GM10847 (cell line): ENCODE results near the gene SLC4A1.
A peak's percentile ranks its signal among the peaks of the same experiment; 100 is the strongest.

ENCODE experiments used
- POLR2A ChIP-seq: IDR thresholded peaks from 2 replicates; pipeline ENCODE4 v1.6.1; 2011; ENCODE audit not compliant: insufficient read length; ENCODE audit errors: extremely low read depth

SLC4A1 gene

DNA sequence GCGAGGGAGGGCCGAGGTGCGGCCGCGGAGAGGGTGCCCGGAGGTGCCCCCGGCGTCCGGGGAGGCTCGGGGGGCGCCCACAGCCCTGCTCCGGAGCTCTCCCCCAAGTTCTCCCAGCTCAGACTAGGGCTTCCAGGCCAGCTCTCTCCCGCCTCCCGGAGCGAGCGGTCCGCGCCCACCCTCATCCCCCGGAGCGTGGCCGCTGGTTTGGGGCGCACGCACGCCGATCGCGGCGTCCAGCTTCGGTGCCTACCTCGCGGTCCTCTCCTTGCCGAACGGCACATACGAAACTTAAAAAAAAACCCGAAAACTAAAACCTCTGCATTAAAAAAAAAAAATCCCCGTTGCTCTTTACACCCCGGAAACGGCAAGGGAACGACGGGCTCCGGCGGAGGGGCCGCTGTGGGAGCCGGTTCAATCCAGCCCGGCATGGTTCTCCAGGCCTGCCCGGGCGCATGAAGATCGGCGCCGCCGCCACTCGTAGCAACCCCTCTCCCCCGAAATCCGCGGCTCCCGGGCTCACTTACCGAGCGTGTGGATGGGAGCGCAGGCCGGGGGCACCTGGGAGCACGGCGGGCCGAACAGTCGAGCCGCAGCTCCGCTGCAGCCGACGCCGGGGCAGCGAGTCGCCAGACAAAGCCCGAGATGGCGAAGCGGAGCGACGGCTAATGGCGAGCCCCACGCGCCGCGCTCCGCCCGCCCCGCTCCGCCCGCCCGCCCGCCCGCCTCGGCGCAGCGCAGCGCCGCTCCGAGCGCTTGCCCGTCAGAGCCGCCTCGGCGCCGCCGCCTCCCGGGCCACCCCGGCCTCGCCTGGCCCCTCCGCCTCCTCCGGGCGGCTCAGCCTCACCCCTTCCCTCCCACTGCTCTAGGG lies 47.5 kb downstream of the SLC4A1 start:
- no peak for TF ChIP-seq POLR2A

DNA sequence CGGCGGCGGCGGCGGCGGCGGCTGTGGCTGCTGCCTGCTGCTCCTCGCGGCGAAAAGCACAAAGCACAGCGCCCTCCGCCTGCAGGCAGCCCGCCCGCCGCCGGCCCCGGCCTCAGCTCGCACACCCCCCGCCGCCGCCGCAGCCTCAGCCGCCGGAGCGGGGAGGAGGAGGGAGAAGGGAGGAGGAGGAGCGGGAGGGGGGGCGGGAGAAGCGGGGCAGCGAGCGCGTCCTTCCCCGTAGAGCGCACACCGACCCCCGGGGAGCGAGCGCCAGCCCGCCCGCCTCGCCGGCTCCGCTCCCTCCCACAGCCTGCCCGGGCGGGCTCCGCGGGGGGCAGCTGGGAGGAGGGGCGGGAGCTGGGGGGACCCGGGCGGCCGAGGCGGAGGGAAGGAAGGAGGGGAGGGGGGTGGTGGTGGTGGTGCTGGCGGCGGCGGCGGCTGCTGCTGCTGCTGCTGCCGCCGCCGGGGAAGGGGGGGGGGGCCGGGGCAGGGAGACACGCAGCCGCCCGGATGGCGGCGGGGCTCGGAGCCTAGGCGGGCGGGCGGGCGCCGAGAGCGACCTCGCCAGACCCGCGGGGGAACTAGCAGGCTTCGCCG lies 48.2 kb downstream of the SLC4A1 start, which contains the start of gene UBTF:
UBTF (minus strand) TSS at position 60 of the 597 bp plus-strand sequence. CDS start 1,446 bp downstream, outside the sequence.
- no peak for TF ChIP-seq POLR2A

- peak; percentile 20 for TF ChIP-seq POLR2A
These were observed 48.8 kb downstream of the SLC4A1 start for GRCh38 chr17:44219108-44219615.

GRCh38 chr17:44218344-44219107 lies 49.4 kb downstream of the SLC4A1 start:
- peak; percentile 68 for TF ChIP-seq POLR2A

GRCh38 chr17:44217738-44218343 lies 50.1 kb downstream of the SLC4A1 start:
- no peak for TF ChIP-seq POLR2A

GRCh38 chr17:44216694-44217093 lies 51.2 kb downstream of the SLC4A1 start:
- TF ChIP-seq POLR2A: no peak

DNA sequence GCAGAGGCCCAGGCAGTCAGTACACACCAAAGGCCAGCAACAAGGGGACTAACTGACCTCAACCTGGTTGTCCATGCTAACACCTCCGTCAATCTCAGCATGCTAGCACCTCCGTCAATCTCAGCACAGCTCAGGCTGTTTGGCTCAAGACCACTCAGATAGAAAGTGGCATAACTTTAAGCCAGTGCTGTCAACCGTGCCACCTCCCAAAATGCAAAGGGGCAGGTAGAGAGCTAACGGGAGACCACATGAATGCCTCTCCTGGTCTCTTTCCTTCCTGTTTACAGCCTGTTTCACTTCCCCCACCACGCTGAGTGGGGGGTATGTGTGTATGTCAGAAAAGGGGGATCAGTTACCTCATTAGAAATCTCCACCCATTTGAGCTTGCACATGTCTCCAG lies 51.8 kb downstream of the SLC4A1 start:
- no peak for TF ChIP-seq POLR2A

DNA sequence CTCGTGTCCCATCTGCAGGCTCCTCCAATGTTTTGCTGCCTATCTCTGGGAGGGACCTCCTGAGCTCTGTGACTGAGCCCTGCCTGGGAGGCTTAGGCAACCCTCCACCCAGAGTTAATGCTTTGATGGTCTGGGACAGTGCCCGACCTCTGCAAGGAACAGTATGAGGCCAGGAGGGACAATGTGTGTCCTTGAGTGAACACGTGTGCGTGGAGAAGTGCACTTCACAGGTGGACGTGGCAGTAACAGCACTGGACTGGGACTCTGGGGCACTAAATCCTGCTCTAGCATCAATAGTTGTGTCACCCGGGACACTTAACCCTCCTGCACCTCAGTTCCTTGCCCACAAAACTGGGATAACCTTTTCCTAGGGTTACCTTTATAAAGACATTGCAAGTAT lies 53.0 kb downstream of the SLC4A1 start:
- TF ChIP-seq POLR2A: no peak

- no peak for TF ChIP-seq POLR2A
These were observed 53.8 kb downstream of the SLC4A1 start for GRCh38 chr17:44214230-44214494.

DNA sequence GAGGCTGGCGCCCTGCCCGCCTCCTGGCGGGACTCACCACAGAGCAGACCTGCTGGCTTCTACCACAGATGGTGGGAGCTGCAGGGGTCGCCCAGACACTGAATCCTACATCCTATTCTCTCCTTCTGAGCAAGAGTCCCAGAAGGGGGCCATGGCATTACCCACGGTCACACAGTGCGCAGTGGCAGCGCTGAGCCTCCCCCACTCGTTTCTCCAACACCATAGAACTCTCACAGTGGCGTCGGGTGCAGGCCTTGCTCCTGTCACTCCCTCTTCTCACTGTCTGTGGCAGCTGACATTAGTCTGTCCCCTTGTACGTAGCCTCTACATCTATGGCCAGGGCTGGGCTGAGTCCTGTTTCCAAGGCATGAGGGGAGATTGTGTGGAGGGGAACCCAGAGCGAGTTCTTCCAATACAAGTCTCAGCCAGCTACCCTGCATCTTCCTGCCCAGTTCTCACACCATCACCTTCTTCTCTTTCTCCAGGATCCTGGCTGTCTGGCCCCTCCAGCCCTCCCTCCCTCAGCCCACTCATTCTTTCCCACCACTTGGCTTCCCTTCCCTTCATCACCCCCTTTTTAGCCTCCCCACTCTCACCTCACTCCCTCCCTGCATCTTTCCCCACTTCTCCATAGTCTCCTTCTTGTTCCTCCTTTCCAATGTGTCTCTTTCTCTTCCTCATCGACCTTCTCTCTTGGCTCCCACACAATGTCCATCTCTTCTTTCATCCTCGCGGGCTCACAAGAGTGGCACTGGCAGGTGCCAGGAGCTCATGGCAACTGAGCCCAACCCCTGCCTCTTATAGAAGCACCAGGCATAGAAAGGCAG lies 54.3 kb downstream of the SLC4A1 start:
- no peak for TF ChIP-seq POLR2A

DNA sequence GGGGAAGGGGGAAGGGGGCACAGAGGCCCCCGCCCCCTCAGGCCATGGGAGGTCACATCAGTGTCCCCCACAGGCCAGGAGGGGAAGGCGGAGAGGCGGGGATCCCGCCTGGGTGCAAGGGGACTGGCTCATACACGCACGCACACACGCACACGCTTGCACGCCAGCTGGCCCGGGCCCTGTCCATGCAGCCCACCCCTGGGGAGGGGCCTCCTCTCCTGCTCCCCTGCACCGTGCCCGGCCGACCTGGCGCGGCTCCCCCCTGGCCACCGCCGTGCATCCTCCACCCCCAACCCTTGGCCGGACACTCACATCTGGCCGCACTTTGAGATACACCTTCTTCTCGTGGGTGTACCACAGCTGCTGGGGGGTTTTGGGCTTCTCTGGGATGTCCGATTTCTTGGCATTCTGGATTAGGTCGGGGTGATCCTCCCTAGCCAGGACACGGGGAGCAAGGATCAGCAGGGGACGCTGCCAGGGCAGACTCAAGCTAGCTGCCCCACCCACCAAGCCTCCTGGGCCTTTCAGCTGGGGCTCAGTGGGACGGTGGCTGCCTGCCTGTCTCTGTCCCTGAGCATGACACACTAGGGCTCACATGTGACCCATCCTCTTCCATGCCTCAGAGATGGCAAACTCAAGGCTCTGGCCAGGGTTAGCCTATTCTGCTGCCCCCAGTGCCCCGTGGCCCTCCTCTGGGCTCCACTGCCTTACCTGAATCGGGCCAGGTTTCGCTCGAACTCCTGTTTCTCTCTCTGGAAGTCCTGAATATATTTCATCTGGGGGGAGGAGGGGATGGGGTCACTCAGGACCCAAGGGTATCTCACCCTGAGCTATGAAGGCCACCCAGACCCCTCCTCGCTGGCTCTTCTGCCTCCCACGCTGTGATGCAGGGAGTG lies 55.2 kb downstream of the SLC4A1 start:
- TF ChIP-seq POLR2A: no peak

DNA sequence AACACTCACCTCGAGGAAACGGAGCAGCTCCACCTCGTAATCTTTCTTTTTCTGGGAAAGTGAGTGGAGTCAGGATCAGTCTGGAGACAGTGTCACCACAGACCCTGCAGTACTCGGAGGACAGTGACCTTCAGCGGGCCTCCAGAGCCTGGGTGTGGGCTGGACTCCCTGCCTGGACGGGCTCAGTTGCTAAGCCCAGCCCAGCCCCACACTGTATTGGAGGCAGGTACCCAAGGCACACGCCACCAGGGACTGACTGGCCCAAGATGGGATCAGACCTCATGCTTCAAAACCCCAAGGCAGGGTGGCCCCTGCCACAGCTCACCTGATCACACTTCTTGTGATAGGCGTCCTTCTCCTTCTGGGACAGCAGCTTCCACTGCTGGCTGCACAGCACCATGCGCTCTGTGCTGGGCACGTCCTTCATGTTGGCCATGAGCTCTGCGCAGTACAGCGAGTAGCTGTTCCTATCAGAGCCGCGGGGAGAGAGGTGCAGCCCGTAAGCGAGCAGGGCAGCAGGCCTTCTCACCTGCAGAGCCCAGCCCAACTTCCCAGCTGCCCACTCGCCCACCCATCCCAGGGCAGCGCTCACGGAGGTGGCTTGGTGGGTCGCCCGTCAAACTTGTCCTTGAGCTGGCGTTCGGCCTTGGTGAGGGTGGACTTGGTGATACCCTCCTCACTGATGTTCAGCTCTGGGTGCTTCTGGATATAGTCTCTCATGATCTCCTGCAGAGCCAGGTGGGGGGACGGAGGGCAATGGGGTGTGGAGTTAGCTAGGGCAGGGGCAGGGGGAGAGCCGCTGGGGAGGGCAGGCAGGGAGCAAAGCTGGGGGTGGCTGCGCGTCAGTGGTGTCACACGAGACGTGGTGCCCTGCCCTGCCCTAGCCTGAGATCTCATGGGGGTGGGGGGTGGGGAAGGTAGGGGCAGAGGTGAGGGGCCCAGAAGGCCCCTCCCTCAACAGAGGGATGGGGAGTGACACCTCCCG lies 56.4 kb downstream of the SLC4A1 start:
- no peak for TF ChIP-seq POLR2A
